Cardiac fibroblast (primary cell): ENCODE measurements around the gene PDZD4.
"Not testable (repeated sequence)": the region's sequence is repeated elsewhere in the genome, so short reads cannot be mapped to it uniquely, and the experiment has no call there.

Experiments used
- DNase-seq, 2 donors: peaks; one replicate each; pipeline versions ENCODE4 v3.0.0 to v3.0.0-alpha.2; 2010; ENCODE audit warnings: low read depth in 2 of 2
- H3K4me3 ChIP-seq, 2 donors: replicated peaks in 1 of 2; 1 replicate in 1 of 2; 2 replicates in 1 of 2; pipeline ENCODE4 v1.5.1; 2011; ENCODE audit warnings: low read depth in 2 of 2, low read length in 2 of 2, mild to moderate bottlenecking in 2 of 2, moderate library complexity in 1 of 2
- CTCF ChIP-seq: IDR thresholded peaks from one replicate; pipeline ENCODE4 v1.5.1; 2011; ENCODE audit warnings: low read depth, mild to moderate bottlenecking, low read length, inconsistent platforms

Gene PDZD4

GRCh38 chrX:153820601-153821000, 9.7 kb downstream of the PDZD4 start:
- TF ChIP-seq CTCF, result no peak
- no peak for DNase-seq
- no peak overlapping the region for H3K4me3 ChIP-seq

DNA sequence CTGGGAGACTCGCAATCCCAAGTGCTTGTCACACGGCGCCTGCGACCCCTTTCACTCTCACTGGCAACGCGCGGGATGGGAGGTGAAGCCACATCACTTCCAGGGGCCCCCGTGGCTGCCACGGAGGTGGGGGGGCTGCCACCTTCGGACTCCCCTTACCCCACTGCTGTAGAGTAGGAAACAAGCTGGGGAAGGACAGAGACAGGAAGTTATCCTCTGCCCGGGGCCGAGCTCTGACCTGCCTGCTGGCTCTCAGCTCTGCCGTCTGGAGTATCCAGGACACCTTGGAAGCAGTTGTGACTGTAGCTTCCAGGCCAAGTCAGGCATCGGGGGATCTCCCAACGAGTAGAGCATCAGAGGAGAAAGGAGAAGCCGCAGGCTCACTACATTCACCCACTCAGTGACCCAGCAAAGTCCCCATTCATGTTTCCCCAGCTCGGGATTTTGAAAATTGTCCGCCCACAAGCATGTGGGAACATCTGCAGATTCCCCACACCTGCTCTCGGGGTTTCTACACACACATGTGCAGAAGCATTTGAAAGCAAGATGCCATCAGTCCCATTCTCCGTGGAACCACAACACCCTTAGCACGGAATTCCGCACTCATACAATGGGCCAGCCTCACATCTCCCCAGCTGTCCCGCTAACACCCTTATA, 10.8 kb downstream of the PDZD4 start:
- peak overlapping the region; percentile 26 to 28 for H3K4me3 ChIP-seq
- DNase-seq, result no peak
- no peak for TF ChIP-seq CTCF

DNA sequence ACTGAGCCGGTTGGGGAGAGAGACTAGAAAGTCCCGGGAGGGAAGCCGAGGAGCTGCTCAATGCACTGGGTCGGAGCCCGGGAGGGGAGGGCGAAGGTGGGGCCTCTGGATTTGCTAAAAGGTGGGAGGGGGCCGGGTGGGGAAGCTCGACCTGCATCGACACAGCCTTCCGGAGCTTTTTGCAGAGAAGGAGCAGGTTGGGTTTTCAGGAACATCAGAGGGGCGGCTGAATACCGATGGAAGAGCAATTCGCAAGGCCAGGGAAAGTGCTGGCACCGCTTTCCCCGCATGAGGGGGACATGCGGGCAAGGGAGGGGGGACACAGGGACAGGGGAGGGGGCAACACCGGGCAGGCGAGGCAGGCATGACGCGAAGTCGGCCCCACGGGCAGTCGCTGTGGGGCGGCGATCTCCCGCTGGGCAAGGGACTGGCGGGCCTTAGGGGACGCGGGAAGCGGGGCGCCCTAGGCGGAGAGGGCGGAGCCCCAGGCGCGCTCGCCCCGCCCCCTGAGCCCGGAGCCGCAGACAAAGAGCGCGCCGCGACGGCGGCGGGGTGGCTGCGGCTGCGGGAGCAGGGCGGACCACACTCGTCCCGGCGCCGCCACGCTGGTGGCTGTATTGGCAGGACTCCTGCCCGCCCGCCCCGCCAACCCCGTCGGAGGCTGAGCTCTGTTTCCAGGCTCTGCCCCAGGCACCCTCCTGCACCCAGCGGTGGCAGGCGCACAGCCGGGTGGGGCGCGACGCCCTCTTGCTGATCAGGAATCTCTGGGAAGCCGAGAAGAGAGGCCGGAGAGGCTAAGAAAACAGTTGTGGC, 11.6 kb downstream of the PDZD4 start:
- no peak for TF ChIP-seq CTCF
- H3K4me3 ChIP-seq, result peak overlapping the region; percentile 26 to 28
- DNase-seq, result no peak

DNA sequence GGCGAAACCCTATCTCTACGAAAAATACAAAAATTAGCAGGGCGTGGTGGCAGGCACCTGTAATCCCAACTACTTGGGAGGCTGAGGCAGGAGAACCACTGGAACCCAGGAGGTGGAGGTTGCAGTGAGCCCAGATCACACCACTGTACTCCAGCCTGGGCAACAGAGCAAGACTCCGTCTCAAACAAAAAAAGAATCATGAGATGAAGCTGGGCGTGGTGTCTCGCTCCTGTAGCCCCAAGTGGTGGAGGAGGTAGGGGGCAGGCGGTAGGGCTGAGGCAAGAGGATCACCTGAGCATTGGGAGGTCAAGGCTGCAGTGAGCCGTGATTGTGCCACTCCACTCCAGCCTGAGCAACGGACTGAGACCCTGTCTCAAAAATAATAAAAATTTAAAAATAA, 12.3 kb downstream of the PDZD4 start:
- not testable (repeated sequence) for H3K4me3 ChIP-seq, DNase-seq

DNA sequence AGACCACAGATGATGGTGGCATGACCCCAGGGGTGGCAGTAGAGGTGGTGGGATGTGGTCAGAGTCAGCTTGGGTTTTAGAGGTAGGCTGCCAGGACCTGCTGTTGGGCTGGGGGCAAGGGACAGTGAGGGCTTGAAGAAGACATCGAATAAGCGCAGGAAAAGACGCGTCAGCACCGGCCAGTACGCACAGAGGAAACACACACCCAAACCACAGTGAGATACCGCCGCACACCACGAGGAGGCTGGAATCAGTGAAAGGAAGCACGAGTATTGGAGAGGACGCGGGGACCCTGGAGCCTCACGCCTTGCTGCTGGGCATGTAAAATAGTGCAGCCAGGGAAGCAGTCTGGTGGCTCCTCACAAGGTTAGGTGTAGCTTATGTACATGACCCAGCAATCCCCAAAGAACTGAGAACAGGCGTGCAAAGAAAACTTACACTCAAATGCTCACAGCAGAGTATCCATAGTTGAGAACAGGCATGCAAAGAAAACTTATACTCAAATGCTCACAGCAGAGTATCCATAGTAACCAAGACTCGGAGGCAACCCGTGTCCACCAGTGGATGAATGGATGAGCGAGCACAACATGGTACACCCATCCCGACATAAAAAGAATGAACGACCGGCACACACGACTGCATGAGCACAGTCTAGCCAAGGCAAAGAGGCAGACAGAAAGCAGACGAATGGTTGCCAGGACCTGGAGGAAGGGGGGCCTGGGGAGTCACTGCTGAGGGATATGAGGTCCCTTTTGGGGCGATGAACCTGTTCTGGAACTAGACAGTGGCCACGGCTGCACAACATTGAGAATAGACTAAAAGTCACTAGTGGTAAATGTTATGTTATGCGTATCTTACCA, 13.3 kb downstream of the PDZD4 start:
- H3K4me3 ChIP-seq, result no peak overlapping the region
- DNase-seq, result peak in 1 of 2 donors; percentile 8
- TF ChIP-seq CTCF, result no peak

DNA sequence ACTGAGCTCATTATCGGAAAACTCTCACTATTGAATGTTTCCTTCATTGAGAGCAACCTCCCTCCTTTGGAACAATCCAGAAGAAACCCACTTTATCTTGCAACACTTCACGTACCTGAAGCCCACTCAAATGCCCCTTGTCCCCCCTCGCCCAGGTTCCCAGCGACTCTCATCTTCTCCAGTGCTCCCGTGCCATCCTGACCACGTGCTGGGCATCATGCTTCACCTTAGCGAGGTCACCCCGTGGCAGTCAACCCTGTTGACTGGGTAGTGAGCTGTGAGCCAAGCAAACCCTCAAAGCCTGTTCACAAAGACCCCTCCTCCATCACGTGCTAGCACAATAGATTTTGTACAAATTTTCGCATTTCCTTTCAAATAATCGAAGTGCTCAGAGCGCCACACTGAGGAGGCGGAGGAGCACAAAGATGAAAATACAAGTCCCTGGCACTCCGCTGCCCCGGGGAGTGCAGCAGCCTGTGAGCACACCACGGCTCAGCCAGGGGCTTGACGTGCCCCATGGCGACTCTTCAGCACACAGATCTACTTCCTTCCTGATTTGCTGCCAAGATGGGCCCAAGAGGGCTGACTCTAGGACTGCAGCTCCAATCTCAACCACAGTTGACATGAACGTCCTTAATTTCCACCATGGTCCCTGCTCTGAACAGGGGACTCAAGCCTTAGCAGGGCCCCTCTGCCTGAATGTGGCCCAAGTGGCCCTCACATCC, 15.6 kb downstream of the PDZD4 start:
- no peak for TF ChIP-seq CTCF
- H3K4me3 ChIP-seq, result no peak overlapping the region
- DNase-seq, result no peak
